Measurements from ENCODE around the gene HDAC7. TPM values are rescaled to one million over a fixed set of nuclear protein-coding genes. Genes with fewer than 3 reads are reported as not detected.

HDAC7 gene
- total RNA-seq, 1 experiment from 2014 or later: 44.2 TPM

- no peaks in the 10 kb centered on the region for H3K79me2 ChIP-seq (ENCODE audit: low read length)
- ATAC-seq (peak; percentile 75), DNase-seq (peak; percentile 67)
- TF ChIP-seq EZH2 (IDR thresholded peaks at IDR 0.05; ENCODE audit: low read length, unreplicated experiment) (no peak), CTCF (conservative IDR thresholded peaks at IDR 0.05; ENCODE audit: low read depth, low read length) (no peak), EZH2phosphoT487 (IDR thresholded peaks at IDR 0.05; ENCODE audit: borderline replicate concordance, low read length) (no peak)
- H3K27me3 ChIP-seq (ENCODE audit: low read length): no peaks in the 10 kb centered on the region
- H3K4me3 ChIP-seq (ENCODE audit: low read length): no peak overlapping the region
- H3K36me3 ChIP-seq (ENCODE audit: low read depth, low read length): peaks cover 17% of the 10 kb centered on the region
- BruUV-seq (replicated peaks): no TSS peak
- ChIA-PET CTCF (no interaction called here), POLR2A (ENCODE audit: unreplicated experiment) (no interaction called here)
- no peaks in the 10 kb centered on the region for H4K20me1 ChIP-seq (ENCODE audit: low read length)
- H3K4me1 ChIP-seq (ENCODE audit: insufficient read depth, low read length): peaks cover 7% of the 10 kb centered on the region
- H3K9me2 ChIP-seq (replicated peaks; ENCODE audit: low read length): no peaks in the 10 kb centered on the region
- no peak overlapping the region for H3K9ac ChIP-seq (ENCODE audit: low read length)
- no peaks in the 10 kb centered on the region for H3F3A ChIP-seq (ENCODE audit: low read length, unreplicated experiment)
- no peaks in the 10 kb centered on the region for H3K9me3 ChIP-seq (ENCODE audit: low read length)
- intact Hi-C loops (cut with micrococcal nuclease): no loop called here
- no peak overlapping the region for H2AFZ ChIP-seq (ENCODE audit: low read length)
- no peak overlapping the region for H3K27ac ChIP-seq (ENCODE audit: low read length)
- no peak overlapping the region for H3K4me2 ChIP-seq (ENCODE audit: low read length)
These were observed 39.0 kb upstream of the HDAC7 start for GRCh38 chr12:47858511-47859266.

- ATAC-seq (no peak), DNase-seq (no peak)
- H3K4me3 ChIP-seq (ENCODE audit: low read length): no peak overlapping the region
- H3K36me3 ChIP-seq (ENCODE audit: low read depth, low read length): peaks cover 15% of the 10 kb centered on the region
- no peaks in the 10 kb centered on the region for H3F3A ChIP-seq (ENCODE audit: low read length, unreplicated experiment)
- intact Hi-C loops (cut with micrococcal nuclease): no loop called here
- H2AFZ ChIP-seq (ENCODE audit: low read length): no peak overlapping the region
- H3K9me2 ChIP-seq (replicated peaks; ENCODE audit: low read length): no peaks in the 10 kb centered on the region
- peaks cover 7% of the 10 kb centered on the region for H3K4me1 ChIP-seq (ENCODE audit: insufficient read depth, low read length)
- H4K20me1 ChIP-seq (ENCODE audit: low read length): no peaks in the 10 kb centered on the region
- no peak for TF ChIP-seq CTCF (conservative IDR thresholded peaks at IDR 0.05; ENCODE audit: low read depth, low read length)
- TF ChIP-seq EZH2 (IDR thresholded peaks at IDR 0.05; ENCODE audit: low read length, unreplicated experiment): no peak
- no peak for TF ChIP-seq EZH2phosphoT487 (IDR thresholded peaks at IDR 0.05; ENCODE audit: borderline replicate concordance, low read length)
- BruUV-seq (replicated peaks): no TSS peak
- no peaks in the 10 kb centered on the region for H3K79me2 ChIP-seq (ENCODE audit: low read length)
- ChIA-PET POLR2A (ENCODE audit: unreplicated experiment) (no interaction called here), CTCF (no interaction called here)
- no peaks in the 10 kb centered on the region for H3K9me3 ChIP-seq (ENCODE audit: low read length)
- H3K9ac ChIP-seq (ENCODE audit: low read length): no peak overlapping the region
- no peaks in the 10 kb centered on the region for H3K27me3 ChIP-seq (ENCODE audit: low read length)
- H3K4me2 ChIP-seq (ENCODE audit: low read length): no peak overlapping the region
- H3K27ac ChIP-seq (ENCODE audit: low read length): no peak overlapping the region
These were observed 37.2 kb upstream of the HDAC7 start for GRCh38 chr12:47856721-47857575.

All from PC-3 (cell line).